LNCAP (cell line): ENCODE data around the gene DUSP10.

Experiments used
- CTCF ChIP-seq: fragments of 450-650 bp; IDR thresholded peaks from 2 replicates; pipeline ENCODE4 v1.5.1; 2017; ENCODE audit warnings: mild to moderate bottlenecking

Gene DUSP10

DNA sequence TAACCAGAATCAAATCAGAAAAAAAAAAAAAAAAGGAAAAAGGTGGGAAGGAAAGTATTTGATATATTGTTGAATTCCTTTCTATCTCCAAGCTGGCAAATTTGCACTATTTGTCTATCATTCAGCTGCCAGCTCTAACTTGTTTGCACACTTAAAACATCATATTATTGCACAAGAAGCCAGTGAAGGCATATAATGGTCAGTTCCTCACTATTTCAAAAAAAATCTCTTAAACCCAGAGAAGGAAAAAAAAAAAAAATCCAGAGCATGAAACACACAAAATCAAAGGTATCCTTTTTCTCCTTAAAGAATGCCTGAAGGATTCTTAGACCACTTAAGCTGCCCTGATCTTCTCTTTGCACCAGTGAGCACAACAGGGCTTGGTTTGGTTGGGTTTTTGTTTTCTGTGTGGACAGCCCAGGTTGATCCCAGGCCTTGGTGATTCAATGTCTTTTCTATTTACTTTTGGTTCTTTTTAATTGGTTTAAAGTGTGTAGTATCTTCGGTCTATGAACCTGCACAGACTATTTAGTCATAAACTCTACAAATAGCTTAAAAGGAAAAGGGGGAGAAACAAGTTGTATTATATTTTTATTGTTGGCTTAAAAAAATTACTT is 40.2 kb downstream of the DUSP10 start:
- no peak for TF ChIP-seq CTCF

GRCh38 chr1:221700948-221701347 is 40.9 kb downstream of the DUSP10 start:
- TF ChIP-seq CTCF, result no peak

- no peak for TF ChIP-seq CTCF
Measured at GRCh38 chr1:221700536-221700935, 41.4 kb downstream of the DUSP10 start.

DNA sequence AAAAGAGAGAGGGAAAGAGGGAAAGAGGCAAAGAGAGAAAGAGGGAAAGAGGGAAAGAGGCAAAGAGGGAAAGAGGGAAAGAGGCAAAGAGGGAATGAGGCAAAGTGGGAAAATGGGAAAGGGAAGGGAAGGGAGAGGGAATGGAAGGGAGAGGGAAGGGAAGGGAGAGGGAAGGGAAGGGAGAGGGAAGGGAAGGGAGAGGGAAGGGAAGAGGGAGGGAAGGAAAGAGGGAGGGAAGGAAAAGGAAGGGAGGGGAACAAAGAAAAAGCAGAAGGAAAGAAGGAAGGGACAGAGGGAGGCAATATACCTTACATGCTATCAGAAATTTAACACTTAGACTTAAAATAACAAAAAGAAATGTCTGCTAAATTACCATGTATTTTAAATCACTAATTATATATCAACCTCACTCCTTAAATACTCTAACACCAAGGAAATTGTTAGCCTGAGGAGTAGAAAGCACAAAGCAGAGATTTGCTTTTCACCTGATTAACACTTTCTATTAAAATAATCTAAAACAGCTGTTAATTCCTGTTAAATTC is 41.8 kb downstream of the DUSP10 start:
- no peak for TF ChIP-seq CTCF

DNA sequence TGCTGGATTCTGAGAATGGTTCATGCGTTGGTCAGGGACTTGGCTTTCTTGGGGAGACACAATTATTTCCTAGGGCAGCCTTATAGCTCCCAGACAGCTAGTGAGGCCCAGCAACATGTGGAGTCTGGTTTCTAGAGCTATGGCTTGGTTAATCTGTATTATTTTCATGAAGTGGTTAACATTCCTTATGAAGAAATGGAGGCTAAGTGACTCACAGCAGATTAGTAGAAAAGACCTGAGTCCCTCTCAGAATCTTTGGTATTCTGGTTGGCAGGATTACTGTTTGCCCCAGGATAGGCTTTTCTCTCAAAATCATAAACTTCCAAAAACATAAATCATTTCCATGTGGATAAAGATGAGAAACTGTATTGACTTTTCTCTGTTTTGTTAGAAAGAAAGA is 42.3 kb downstream of the DUSP10 start:
- no peak for TF ChIP-seq CTCF

GRCh38 chr1:221698579-221699349 is 43.1 kb downstream of the DUSP10 start:
- no peak for TF ChIP-seq CTCF

DNA sequence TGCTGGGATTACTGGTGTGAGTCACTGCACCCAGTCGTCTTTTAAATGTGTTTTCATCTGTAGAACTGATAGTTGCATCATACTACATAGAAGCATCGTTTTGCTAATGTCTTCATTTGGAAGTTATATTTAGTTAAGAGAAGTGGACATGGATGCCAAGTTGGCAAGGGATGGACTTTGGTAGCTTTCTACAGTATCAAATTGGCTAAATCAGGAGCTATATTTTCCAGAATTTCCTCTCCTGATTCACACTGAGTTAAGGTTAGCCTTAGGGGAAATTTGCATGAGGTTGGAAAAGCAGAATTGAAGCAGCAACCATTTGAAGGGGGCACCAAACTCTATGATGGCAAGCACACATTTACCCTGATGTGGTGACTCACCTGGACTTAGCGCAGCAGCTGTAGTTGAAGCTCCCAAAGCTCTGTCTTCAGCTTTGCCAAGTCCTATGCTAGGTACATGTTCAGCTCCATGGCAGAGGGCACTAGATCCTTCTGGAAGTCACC is 43.9 kb downstream of the DUSP10 start:
- TF ChIP-seq CTCF, result no peak
